GM03348 (cell line): ENCODE results near the gene ASB15.

Experiments
- DNase-seq: peaks from one replicate; pipeline ENCODE4 v3.0.0; 2012; ENCODE audit warnings: low spot score

Gene ASB15

GRCh38 chr7:123663200-123663599 lies 61.6 kb downstream of the ASB15 start:
- DNase-seq, result no peak

DNA sequence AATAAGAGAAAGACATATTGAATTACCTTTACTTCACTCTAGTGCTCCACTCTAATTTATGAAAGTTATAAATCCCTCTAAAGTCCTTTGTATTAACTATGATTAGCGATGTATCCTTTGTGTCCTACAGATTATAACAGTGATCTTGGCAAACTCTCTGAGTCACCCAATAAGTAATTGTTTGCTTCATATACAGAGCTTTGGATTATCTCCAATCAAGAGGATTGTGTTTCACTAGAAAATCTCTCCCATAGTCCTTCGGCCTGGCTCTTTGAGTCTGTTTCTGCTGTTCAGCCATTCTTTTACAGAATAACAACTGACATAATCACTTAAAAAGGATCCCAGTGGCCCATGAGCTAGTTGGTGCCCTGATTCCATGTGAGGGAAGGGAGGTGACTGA lies 63.5 kb downstream of the ASB15 start:
- DNase-seq, result no peak

- DNase-seq, result no peak
Measured at GRCh38 chr7:123665896-123666295, 64.3 kb downstream of the ASB15 start.

DNA sequence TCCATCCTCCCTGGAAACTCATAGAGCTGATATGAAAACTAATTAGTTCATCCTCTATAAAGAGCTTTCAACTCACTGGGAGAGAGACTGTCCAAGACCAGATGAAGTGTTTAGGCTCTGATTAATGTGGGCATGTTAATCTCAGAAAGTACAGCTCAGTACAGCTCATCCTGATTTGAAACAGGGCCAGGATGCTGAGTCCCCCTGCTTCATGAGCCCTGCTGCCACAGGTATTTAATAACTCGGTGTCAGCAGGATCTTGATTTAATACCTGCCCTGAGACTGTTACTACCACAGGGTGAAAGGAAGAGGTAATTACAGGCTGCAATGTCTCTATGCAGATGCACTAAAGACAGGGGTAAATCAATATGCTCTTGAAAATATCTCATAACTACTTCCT lies 64.9 kb downstream of the ASB15 start:
- DNase-seq, result no peak

GRCh38 chr7:123669485-123669884 lies 67.9 kb downstream of the ASB15 start:
- DNase-seq, result no peak

DNA sequence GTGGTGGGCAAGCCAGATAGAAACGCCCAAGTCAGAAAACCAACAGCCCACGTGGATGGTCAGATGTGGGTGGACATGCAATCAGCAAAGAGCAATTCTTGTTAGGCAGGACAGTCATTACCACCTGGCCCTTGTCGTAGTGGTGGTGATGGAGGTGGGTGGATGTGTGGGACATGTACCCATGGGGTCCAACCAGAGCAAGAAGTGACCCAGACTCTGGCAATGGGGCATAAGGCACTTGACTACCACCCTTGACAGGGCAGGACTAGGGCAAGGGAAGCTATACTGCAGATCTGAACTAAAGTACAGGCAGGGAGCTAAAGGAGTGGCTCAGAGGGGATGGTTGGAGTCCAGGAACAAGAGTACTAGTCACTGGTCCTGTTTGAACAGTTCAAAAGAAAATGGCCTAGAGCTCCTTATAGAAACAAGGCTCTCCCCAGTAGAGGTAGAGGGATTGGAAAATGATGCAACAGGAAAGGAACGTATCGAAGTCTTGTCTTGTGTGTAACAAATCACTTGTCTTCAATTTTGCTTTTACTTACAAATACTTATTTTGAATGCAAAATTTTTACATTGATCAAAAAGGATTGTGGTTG lies 71.6 kb downstream of the ASB15 start:
- DNase-seq, result no peak

GRCh38 chr7:123673752-123674398 lies 72.3 kb downstream of the ASB15 start:
- no peak for DNase-seq

- peak; percentile 39 for DNase-seq
Measured at GRCh38 chr7:123674399-123675180, 73.0 kb downstream of the ASB15 start.

DNA sequence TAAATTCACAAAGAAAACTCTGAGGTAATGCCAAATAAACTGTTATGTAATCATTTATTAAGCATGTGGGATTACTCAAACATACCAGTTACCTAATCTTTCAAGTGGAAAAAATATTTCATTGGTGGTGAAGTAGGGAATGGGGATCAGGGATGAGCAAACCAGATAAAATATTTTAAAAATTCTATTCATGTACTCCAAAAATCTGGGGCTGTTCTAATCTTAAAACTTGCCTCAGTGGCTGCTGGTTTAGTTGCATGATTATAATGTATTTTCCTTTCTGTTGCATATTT lies 73.5 kb downstream of the ASB15 start:
- peak; percentile 66 for DNase-seq

DNA sequence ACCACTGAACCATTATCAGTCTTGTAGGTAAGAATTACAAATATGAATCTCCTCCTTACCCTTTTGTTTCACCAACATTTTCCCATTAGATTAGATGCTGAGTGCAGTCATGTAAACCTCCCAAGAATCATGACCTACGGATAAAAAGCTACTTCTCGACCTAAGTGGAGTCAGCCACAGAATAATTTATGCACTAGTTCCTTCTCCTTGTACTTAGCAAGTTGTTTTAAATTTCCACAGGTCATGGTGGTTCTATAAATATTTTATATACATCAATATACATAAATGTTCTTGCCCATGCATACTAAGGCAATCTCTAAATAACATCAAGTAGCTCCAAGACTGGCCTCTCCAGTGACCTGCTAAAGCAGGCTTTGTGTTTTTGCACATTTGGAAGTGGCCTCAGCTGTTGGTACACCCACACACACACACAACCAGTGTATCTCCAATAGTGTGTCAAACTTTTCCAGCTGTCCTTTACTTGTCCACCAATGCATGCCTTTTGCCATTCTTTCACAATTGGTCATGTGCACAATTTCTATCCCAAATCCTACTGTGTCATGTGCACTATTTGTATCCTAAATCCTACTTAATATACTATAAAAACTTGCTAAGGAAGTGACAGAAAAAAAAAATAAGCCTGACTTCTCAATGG lies 75.6 kb downstream of the ASB15 start:
- no peak for DNase-seq

- DNase-seq, result no peak
Measured at GRCh38 chr7:123679614-123680013, 78.0 kb downstream of the ASB15 start.

DNA sequence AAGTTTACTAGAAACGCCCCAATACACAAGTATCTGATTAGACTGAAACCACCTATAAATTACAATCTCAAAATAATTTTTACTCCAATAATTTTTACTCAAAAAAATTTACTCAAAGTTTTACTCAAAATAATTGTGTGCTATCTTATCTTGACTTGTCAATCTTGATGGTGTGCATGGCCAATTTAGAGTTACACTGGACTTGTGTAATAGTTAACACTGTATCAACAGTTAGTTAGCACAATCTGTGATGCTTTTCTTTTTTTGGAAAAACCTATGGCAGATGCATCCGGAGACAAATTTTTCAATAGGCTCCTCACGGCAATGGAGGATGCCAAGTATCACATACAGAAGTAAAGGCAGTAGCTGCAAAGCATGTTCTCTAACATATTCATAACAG lies 79.0 kb downstream of the ASB15 start:
- no peak for DNase-seq

GRCh38 chr7:123681561-123681960 lies 79.9 kb downstream of the ASB15 start:
- DNase-seq, result no peak

GRCh38 chr7:123682690-123683089 lies 81.1 kb downstream of the ASB15 start:
- DNase-seq, result peak; percentile 41

GRCh38 chr7:123687161-123687560 lies 85.5 kb downstream of the ASB15 start:
- DNase-seq, result no peak

DNA sequence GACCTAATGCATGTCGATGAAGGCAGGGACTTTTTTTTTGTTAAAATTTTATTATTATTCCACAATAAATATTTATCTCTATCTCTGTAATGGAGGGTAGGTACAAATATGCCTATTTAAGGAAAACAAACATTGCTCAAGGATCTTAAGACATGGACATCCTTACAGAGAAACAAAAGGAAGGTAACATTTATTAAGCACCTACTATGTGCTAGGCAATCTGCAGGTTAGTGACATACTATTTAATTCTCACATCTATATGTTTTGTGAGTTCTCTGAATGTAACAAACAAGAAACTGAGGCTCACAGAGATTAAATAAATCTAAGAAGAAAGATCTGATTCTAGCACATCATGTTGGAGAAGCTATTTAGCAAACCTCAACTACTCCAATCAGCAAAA lies 86.1 kb downstream of the ASB15 start:
- no peak for DNase-seq
